Right lobe of liver (tissue), 4 donors: ENCODE results near the gene TRIM2.

ENCODE experiments used
- POLR2A ChIP-seq: fragments of 450-650 bp; IDR thresholded peaks from one replicate; pipeline ENCODE4 v1.6.1; 2017; ENCODE audit warnings: antibody characterized with exemption, mild to moderate bottlenecking
- TF ChIP-seq, protein P1 (sequence below), 4 donors: fragments of 200-600 bp in 3 of 4; fragments of 450-650 bp in 1 of 4; IDR thresholded peaks; one replicate each; pipeline versions ENCODE4 v1.5.1 to v1.8.0; 2016 to 2022; ENCODE audit warnings: antibody characterized with exemption in 4 of 4, mild to moderate bottlenecking in 2 of 4
- donor health status: DM: no; HTN: no; CAD: no.
- donor health status: DM: no; HTN: no; CAD: no.
- donor health status: DM: no; HTN: yes; CAD: no.

DNA sequence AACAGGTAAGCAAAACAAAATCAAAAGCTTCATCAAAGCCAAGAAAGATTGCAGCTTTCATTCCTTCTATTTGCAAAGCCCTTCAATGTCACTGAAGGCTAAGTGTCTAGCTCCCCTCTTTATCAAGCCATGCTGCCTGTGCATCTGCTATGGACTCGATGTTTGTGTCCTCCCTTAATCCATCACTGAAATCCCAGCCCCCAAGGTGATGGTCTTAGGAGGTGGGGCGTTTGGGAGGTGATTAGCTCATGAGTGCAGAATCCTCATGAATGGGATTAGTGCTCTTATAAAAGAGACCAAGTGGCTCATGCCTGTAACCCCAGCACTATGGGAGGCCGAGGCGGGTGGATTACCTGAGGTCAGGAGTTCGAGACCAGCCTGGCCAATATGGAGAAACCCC, 6.9 kb upstream of the TRIM2 start:
- TF ChIP-seq, protein P1, sequence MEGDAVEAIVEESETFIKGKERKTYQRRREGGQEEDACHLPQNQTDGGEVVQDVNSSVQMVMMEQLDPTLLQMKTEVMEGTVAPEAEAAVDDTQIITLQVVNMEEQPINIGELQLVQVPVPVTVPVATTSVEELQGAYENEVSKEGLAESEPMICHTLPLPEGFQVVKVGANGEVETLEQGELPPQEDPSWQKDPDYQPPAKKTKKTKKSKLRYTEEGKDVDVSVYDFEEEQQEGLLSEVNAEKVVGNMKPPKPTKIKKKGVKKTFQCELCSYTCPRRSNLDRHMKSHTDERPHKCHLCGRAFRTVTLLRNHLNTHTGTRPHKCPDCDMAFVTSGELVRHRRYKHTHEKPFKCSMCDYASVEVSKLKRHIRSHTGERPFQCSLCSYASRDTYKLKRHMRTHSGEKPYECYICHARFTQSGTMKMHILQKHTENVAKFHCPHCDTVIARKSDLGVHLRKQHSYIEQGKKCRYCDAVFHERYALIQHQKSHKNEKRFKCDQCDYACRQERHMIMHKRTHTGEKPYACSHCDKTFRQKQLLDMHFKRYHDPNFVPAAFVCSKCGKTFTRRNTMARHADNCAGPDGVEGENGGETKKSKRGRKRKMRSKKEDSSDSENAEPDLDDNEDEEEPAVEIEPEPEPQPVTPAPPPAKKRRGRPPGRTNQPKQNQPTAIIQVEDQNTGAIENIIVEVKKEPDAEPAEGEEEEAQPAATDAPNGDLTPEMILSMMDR (IDR thresholded peaks at IDR 0.05) = no peak
- TF ChIP-seq POLR2A = no peak
